Skeletal muscle satellite cell (primary cell): ENCODE data around the gene SYT5.

Experiments used
- H3K27me3 ChIP-seq: 2 replicates; pipeline ENCODE4 v1.7.0; 2013; ENCODE audit warnings: low read length; ENCODE audit not compliant: control insufficient read depth, insufficient read depth
- H3K36me3 ChIP-seq: 2 replicates; pipeline ENCODE4 v1.7.0; 2013; ENCODE audit warnings: mild to moderate bottlenecking, control low read depth, low read length; ENCODE audit not compliant: insufficient read depth
- H3K4me1 ChIP-seq: 2 replicates; pipeline ENCODE4 v1.7.0; 2013; ENCODE audit warnings: low read length; ENCODE audit not compliant: control insufficient read depth, insufficient read depth
- H3K4me2 ChIP-seq: 2 replicates; pipeline ENCODE4 v1.7.0; 2013; ENCODE audit warnings: mild to moderate bottlenecking, low read length
- H3K4me3 ChIP-seq: 2 replicates; pipeline ENCODE4 v1.7.0; 2013; ENCODE audit warnings: low read length
- H3K9ac ChIP-seq: 2 replicates; pipeline ENCODE4 v1.7.0; 2013; ENCODE audit warnings: mild to moderate bottlenecking, low read depth, low read length, moderate library complexity
- H3K9me3 ChIP-seq: replicated peaks from 2 replicates; pipeline ENCODE4 v1.7.0; 2013; ENCODE audit warnings: mild to moderate bottlenecking, control low read depth, low read length

SYT5 gene

DNA sequence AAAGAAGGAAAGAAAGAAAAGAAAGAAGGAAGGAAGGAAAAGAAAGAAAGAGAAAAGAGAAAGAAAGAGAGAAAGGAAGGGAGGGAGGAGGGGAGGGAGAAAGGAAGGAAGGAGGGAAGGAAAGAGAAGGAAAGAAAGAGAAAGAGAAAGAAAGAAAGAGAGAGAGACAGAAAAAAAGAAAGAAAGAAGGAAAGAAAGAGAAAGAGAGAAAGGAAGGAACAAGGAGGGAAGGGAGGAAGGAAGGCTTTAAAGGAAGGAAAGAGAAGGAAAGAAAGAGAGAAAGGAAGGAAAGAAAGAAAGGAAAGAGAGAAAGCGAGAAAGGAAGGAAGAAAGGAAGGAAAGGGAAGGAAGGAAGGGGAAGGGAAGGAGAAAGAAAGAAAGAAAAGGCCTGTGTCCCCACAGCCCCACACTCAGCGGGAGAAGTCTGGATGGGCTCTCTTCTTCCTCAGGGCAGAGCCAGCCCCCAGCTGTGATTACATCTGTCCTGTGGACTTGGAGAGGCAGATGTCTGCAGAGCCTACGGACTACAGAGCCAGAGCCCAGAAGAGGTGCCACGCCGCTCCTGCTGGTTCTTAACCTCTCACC is 19.6 kb upstream of the SYT5 start:
- H3K4me1 ChIP-seq, result no peaks in the 10 kb centered on the region
- H3K36me3 ChIP-seq, result no peaks in the 10 kb centered on the region
- H3K9me3 ChIP-seq, result no peaks in the 10 kb centered on the region
- no peak overlapping the region for H3K4me2 ChIP-seq
- H3K4me3 ChIP-seq, result no peak overlapping the region
- H3K9ac ChIP-seq, result no peak overlapping the region
- peaks cover 30% of the 10 kb centered on the region for H3K27me3 ChIP-seq

DNA sequence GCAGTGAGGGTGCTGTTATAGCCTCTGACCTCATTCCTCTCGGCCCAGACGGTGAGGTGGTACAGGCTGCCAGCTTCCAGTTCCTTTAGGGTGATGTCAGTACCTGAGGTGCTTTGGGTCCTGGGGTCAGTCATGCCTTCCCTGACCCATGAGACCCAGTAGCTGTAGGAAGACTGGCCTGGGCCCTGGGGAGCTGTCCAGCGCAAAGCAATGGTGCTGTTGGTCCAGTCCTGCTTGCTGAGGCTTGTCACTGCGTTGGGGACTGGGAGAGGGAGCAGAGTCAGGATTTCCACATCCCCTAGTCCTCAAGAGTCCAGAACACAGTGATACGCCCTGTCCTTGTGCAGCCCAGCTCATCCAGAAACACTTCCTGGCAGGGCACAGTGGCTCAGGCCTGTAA is 18.6 kb upstream of the SYT5 start:
- Histone ChIP-seq H3K9me3 (no peaks in the 10 kb centered on the region), H3K9ac (no peak overlapping the region), H3K27me3 (peaks cover 29% of the 10 kb centered on the region), H3K4me3 (no peak overlapping the region), H3K36me3 (no peaks in the 10 kb centered on the region), H3K4me2 (no peak overlapping the region), H3K4me1 (no peaks in the 10 kb centered on the region)

GRCh38 chr19:55197528-55197927 is 17.4 kb upstream of the SYT5 start:
- no peaks in the 10 kb centered on the region for H3K36me3 ChIP-seq

GRCh38 chr19:55196803-55197202 is 16.7 kb upstream of the SYT5 start:
- Histone ChIP-seq H3K4me1 (no peaks in the 10 kb centered on the region), H3K27me3 (peaks cover 27% of the 10 kb centered on the region), H3K36me3 (no peaks in the 10 kb centered on the region), H3K9me3 (no peaks in the 10 kb centered on the region), H3K9ac (no peak overlapping the region), H3K4me2 (no peak overlapping the region), H3K4me3 (no peak overlapping the region)

More at GRCh38 chr19:55197528-55197927, 17.4 kb upstream of the SYT5 start:
- Histone ChIP-seq H3K4me2 (no peak overlapping the region), H3K27me3 (peaks cover 30% of the 10 kb centered on the region), H3K4me1 (no peaks in the 10 kb centered on the region), H3K9me3 (no peaks in the 10 kb centered on the region), H3K4me3 (no peak overlapping the region), H3K9ac (no peak overlapping the region)

- Histone ChIP-seq H3K4me2 (no peak overlapping the region), H3K9ac (no peak overlapping the region), H3K27me3 (peaks cover 19% of the 10 kb centered on the region), H3K4me1 (peaks cover 4% of the 10 kb centered on the region), H3K4me3 (no peak overlapping the region), H3K9me3 (no peaks in the 10 kb centered on the region), H3K36me3 (no peaks in the 10 kb centered on the region)
Observed at GRCh38 chr19:55193481-55193880, 13.4 kb upstream of the SYT5 start.

GRCh38 chr19:55189403-55189835 is 9.3 kb upstream of the SYT5 start:
- H3K27me3 ChIP-seq, result peaks cover 25% of the 10 kb centered on the region
- peaks cover 4% of the 10 kb centered on the region for H3K4me1 ChIP-seq
- H3K36me3 ChIP-seq, result no peaks in the 10 kb centered on the region
- H3K4me2 ChIP-seq, result no peak overlapping the region
- no peaks in the 10 kb centered on the region for H3K9me3 ChIP-seq
- H3K9ac ChIP-seq, result no peak overlapping the region
- H3K4me3 ChIP-seq, result no peak overlapping the region

DNA sequence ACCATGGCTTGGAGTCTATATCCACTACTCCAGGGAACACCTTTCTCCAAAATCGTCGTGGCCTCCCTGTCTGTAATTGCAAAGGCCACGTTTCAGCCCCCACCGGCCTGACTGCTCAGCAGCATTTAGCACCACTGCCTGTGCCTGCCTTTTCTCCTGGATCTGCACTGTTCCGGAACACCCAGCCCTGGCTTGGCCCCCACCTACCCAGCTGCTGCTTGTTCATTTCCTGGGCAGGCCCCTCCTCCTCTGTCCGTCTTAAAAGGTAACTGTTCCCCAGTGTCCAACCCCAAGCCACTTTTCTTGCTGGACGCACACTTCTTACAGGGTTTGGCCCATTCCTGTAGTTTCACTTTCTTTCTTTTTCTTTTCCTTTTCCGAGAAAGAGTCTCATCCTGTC is 8.5 kb upstream of the SYT5 start:
- H3K36me3 ChIP-seq, result no peaks in the 10 kb centered on the region
- H3K9me3 ChIP-seq, result no peaks in the 10 kb centered on the region
- peaks cover 4% of the 10 kb centered on the region for H3K4me1 ChIP-seq
- peaks cover 22% of the 10 kb centered on the region for H3K27me3 ChIP-seq
- H3K4me3 ChIP-seq, result no peak overlapping the region
- no peak overlapping the region for H3K4me2 ChIP-seq
- H3K9ac ChIP-seq, result no peak overlapping the region

DNA sequence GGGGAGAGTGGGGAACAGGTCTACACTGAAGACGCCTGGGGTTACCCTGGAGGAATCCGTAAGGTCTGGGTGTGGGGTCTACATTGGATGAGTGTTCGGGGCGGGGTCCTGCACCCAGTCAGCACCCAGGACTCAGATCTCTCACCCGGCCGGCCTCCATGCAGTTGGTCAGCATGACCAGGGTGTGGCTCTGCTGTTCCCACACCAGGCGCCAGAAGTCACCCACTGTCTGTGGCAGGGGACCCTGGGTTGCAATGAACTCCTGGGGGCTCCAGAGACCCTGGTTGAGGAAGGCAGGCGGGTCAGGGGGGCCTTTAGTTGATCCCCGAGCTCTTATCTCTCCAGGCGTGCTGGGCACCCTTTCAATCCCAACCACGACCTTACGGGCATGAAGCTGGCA is 6.0 kb upstream of the SYT5 start:
- Histone ChIP-seq H3K27me3 (peaks cover 31% of the 10 kb centered on the region), H3K4me2 (no peak overlapping the region), H3K36me3 (no peaks in the 10 kb centered on the region), H3K4me1 (peaks cover 4% of the 10 kb centered on the region), H3K9me3 (no peaks in the 10 kb centered on the region), H3K9ac (no peak overlapping the region), H3K4me3 (no peak overlapping the region)

DNA sequence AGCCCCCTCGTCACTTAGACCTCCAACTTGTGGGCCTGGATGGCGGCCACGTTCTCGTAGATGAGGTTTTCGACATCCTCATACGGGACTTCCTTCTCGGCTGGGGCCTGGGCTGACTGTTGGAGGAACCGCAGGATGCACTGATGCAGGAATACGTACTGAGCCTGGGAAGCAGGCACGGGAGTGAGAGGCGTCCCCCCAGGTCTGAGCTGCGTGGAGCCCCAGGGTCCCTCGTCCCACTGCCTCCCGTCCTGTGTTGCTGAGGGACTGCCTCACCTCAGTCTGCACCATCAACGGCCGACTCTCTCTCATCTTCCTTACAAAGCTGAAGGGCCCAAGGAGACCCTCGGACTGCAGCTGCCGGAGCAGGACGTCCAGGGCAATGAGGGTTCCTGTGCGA is 1.7 kb upstream of the SYT5 start:
- no peak overlapping the region for H3K9ac ChIP-seq
- peaks cover 49% of the 10 kb centered on the region for H3K27me3 ChIP-seq
- no peaks in the 10 kb centered on the region for H3K36me3 ChIP-seq
- H3K4me2 ChIP-seq, result no peak overlapping the region
- no peaks in the 10 kb centered on the region for H3K9me3 ChIP-seq
- H3K4me3 ChIP-seq, result no peak overlapping the region
- peaks cover 10% of the 10 kb centered on the region for H3K4me1 ChIP-seq

DNA sequence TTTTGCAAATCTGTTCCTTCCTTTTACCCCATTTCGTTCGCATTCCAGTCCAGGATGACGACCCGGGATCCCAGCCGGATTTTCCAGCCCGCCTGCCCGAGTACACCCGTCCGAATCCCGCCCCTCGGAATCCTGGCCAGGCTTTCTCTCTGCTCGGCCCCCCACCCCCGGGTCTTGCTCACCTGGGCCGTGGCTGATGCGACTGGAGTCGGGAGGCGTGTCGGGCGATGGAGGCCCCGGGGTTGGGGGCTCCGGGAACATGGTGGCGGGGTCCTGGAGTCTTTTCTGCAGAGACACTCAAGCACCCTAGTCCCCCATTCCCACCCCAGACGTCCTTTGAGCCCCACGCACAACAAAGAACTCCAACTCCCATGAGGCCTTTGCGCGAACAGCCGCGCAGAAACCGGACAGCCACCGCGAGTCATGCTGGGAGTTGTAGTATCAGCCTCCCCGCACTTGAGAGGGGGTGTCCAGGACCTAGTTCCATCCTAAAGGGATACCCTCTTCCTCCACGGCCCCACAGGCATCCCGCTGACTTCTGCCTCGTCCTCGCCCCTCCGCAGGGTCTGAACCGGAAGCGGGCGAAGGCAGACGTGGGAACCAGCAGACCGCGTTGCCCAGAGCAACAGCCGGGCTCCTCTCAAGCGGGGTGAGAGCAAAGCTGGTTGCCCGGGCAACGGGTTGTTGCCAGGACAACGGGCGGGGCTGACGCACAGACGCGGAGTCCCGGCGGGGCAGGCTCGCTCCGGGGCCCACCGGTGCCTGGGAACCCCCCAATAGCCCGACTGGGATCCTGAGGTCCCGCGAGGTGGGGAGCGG is 1.1 kb downstream of the SYT5 start:
- Histone ChIP-seq H3K4me1 (peaks cover 10% of the 10 kb centered on the region), H3K9ac (no peak overlapping the region), H3K4me2 (peak overlapping the region; percentile 76), H3K27me3 (peaks cover 65% of the 10 kb centered on the region), H3K4me3 (peak overlapping the region; percentile 56), H3K36me3 (no peaks in the 10 kb centered on the region), H3K9me3 (no peaks in the 10 kb centered on the region)

DNA sequence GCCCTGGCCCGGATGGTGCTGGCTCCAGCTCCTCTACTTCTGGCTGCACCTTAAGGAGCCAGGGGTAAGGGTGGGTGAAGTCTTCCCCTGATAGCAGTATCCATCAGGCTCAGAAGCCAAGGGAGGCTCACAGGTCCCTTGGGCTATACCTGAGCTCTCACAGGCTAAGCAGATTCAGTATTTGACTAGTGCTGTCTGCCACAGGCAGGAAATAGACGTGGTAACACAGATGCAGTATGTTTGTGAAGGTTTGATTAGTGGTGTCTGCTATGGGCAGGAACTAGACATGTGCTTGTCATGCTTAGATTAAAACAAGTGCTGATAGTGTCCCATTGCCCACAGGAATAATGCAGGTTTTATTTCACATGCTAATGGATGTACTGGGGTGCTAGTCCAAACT is 4.0 kb downstream of the SYT5 start:
- Histone ChIP-seq H3K9me3 (no peaks in the 10 kb centered on the region), H3K4me3 (no peak overlapping the region), H3K4me1 (peaks cover 23% of the 10 kb centered on the region), H3K27me3 (peaks cover 52% of the 10 kb centered on the region), H3K9ac (no peak overlapping the region), H3K36me3 (no peaks in the 10 kb centered on the region), H3K4me2 (no peak overlapping the region)
